HFF-Myc (cell line): ENCODE measurements around the gene C4orf17.
"Not testable (repeated sequence)": the region's sequence is repeated elsewhere in the genome, so short reads cannot be mapped to it uniquely, and the experiment has no call there.

ENCODE experiments used
- DNase-seq: peaks from one replicate; pipeline ENCODE4 v3.0.0-alpha.2; 2011; ENCODE audit warnings: low read depth; ENCODE audit errors: extremely low read depth
- H3K4me3 ChIP-seq: replicated peaks from 2 replicates; pipeline ENCODE4 v1.5.1; 2011; ENCODE audit warnings: low read depth, mild to moderate bottlenecking, control low read depth, low read length
- TF ChIP-seq, protein P1 (sequence below): IDR thresholded peaks from 2 replicates; pipeline ENCODE4 v1.5.1; 2012; ENCODE audit warnings: mild to moderate bottlenecking, low read depth, low read length, control low read depth; ENCODE audit errors: missing control alignments

C4orf17 gene

DNA sequence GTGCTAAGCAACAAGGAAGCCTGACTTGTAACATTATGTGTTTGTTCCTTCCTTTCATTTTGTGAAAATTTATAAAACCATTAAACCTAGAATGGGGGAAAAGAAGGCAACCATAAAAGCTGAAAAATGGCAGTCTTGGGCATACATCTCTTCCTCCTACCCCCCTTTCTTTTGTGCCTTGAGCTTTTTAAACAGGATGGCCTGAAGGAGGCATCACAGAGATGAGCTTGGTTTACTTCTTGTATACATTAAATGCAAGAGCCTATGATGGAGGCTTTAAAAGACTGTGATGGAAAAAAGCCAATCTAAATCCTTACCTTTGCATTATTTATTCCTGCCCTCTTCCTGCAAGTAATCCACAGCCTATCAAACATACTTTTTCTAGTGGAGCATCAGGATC is 39.5 kb upstream of the C4orf17 start:
- TF ChIP-seq, protein P1, sequence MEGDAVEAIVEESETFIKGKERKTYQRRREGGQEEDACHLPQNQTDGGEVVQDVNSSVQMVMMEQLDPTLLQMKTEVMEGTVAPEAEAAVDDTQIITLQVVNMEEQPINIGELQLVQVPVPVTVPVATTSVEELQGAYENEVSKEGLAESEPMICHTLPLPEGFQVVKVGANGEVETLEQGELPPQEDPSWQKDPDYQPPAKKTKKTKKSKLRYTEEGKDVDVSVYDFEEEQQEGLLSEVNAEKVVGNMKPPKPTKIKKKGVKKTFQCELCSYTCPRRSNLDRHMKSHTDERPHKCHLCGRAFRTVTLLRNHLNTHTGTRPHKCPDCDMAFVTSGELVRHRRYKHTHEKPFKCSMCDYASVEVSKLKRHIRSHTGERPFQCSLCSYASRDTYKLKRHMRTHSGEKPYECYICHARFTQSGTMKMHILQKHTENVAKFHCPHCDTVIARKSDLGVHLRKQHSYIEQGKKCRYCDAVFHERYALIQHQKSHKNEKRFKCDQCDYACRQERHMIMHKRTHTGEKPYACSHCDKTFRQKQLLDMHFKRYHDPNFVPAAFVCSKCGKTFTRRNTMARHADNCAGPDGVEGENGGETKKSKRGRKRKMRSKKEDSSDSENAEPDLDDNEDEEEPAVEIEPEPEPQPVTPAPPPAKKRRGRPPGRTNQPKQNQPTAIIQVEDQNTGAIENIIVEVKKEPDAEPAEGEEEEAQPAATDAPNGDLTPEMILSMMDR: no peak
- no peak overlapping the region for H3K4me3 ChIP-seq
- no peak for DNase-seq

DNA sequence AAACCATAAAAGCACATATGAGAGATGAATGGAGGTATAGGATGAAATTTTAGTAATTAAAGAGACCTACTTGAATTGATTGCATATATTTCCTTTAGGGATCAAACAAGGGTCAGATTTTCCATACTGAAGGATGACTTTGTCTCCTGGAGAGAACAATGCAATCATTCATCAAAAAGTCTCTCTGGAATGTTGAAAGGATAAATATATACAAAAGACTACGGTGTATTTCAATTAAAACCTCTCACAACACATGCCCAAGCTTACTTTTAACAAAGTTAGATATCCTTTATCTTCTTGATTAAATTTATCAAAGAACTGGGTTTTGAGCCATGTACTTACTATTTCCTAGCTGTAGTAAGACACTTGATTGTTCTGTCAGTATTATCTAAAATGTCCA is 38.9 kb upstream of the C4orf17 start:
- no peak for DNase-seq
- TF ChIP-seq, protein P1: no peak
- no peak overlapping the region for H3K4me3 ChIP-seq

DNA sequence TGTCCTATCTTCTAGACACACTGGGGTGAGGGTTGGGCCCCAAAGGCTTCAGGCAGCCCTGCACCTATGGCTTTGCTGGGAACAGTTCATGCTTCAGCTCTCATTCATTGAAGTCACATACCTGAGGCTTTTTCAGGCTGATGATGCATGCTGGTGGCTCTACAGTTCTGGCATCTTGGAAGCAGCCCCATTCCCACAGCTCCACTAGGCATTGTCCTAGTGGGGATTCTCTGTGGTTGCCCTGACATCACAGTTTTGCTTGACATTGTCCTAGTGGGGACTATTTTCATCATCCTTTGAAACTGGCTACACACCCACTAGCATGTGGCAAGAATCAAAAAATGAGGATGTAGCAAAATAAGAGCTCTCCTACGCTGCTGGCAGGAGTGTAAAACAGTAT is 37.7 kb upstream of the C4orf17 start:
- no peak for DNase-seq
- TF ChIP-seq, protein P1: no peak
- H3K4me3 ChIP-seq: no peak overlapping the region

DNA sequence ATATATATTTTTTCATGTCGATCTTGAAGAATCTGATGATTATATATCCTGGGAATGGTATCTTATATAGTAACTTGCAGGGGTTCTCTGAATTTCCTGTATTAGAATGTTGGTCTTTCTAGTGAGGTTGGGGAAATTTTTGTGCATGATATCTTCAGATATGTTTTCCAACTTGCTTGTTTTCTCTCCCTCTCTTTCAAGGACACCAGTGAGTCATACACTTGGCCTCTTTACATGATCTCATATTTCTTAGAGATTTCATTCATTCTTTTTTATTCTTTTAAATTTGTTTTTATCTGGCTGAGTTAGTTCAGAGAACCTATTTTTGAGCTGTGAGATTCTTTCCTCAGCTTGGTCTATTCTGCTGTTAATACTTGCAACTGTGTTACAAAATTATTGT is 27.2 kb upstream of the C4orf17 start:
- TF ChIP-seq, protein P1: no peak
- no peak for DNase-seq
- H3K4me3 ChIP-seq: no peak overlapping the region

DNA sequence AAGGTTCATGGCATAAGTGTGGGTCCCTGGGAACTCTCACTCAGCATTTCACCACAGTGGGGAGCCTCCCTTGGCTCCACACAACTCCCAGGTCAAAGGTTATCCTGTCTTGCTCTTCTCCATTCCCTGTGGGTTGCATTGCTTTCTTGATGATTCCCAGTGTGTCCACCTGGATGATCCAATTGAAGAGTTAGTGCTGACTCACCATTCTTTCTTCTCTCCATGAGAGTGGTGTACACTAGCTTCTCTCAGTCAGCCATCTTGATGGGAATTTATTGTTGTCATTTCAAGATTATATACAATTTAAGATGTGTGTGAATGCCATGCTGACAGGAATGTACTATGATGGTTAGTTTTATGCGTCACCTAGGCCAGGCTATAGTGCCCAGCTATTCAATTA is 25.6 kb upstream of the C4orf17 start:
- DNase-seq: no peak
- no peak overlapping the region for H3K4me3 ChIP-seq
- TF ChIP-seq, protein P1: no peak

DNA sequence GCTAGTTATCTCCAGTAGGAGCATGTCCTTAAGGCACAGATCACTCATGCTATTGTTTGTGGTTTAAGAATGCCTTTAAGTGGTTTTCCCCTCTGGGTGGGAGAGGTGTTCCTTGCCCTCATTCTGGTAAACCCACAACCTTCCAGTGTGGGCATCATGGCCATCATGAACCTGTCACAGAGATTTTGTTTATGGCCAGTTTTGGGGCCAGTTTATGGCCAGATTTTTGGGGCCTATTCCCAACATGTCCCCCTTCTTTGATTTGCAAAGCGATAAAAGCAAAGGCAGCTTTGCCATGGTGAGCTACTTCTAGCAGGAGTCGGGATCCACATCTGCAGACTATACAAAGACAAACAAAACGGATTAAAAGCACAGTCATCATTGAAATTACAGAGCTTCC is 24.2 kb upstream of the C4orf17 start:
- DNase-seq, H3K4me3 ChIP-seq: not testable (repeated sequence)

DNA sequence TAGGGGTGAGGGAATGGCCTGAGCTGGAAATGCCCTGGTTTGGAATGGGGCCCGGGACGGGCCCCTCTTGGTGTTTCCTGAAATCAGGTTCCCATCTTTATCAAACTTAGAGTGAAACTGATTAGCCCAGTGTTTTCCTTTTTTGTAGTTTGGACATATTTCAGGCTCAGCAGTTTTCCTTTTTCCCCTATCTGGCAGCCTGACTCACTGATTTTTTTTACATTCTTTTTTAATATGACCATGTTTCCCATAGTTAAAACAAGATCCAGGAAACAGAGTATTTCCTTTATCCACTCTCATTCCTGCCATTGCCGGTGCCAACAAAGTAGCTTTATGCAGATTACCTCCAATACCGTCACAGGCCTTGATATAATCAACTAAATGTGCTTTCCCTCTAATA is 20.5 kb upstream of the C4orf17 start:
- no peak for DNase-seq
- TF ChIP-seq, protein P1: no peak
- H3K4me3 ChIP-seq: no peak overlapping the region
